ENCODE measurements around the gene REEP6.

REEP6 gene

GRCh38 chr19:1487576-1488281 is 3.3 kb upstream of the REEP6 start:
- no peaks in the 10 kb centered on the region for H3K36me3 ChIP-seq (ENCODE audit: low read depth)
- ATAC-seq (ENCODE audit: low read depth) (no peak), DNase-seq (ENCODE audit: low spot score) (no peak)
- TF ChIP-seq CTCF (IDR thresholded peaks at IDR 0.05; ENCODE audit: poor library complexity, severe bottlenecking), result no peak
- H3K27me3 ChIP-seq (ENCODE audit: insufficient read depth, poor library complexity, severe bottlenecking), result no peaks in the 10 kb centered on the region
- H3K27ac ChIP-seq (ENCODE audit: poor library complexity, severe bottlenecking), result no peak overlapping the region
- H3K9me3 ChIP-seq (ENCODE audit: severe bottlenecking), result no peaks in the 10 kb centered on the region
- H3K4me1 ChIP-seq (ENCODE audit: insufficient read depth, poor library complexity, severe bottlenecking), result no peaks in the 10 kb centered on the region
- no peak overlapping the region for H3K4me3 ChIP-seq (ENCODE audit: severe bottlenecking)

GRCh38 chr19:1488282-1488601 is 2.7 kb upstream of the REEP6 start:
- no peak overlapping the region for H3K4me3 ChIP-seq (ENCODE audit: severe bottlenecking)
- no peak for DNase-seq (ENCODE audit: low spot score)
- no peaks in the 10 kb centered on the region for H3K9me3 ChIP-seq (ENCODE audit: severe bottlenecking)
- H3K4me1 ChIP-seq (ENCODE audit: insufficient read depth, poor library complexity, severe bottlenecking), result no peaks in the 10 kb centered on the region
- TF ChIP-seq CTCF (IDR thresholded peaks at IDR 0.05; ENCODE audit: poor library complexity, severe bottlenecking), result no peak
- H3K27ac ChIP-seq (ENCODE audit: poor library complexity, severe bottlenecking), result no peak overlapping the region
- no peaks in the 10 kb centered on the region for H3K36me3 ChIP-seq (ENCODE audit: low read depth)
- H3K27me3 ChIP-seq (ENCODE audit: insufficient read depth, poor library complexity, severe bottlenecking), result no peaks in the 10 kb centered on the region
- ATAC-seq (ENCODE audit: low read depth), result no peak

- H3K36me3 ChIP-seq (ENCODE audit: low read depth), result no peaks in the 10 kb centered on the region
- ATAC-seq (ENCODE audit: low read depth) (no peak), DNase-seq (ENCODE audit: low spot score) (no peak)
- TF ChIP-seq CTCF (IDR thresholded peaks at IDR 0.05; ENCODE audit: poor library complexity, severe bottlenecking), result no peak
- no peaks in the 10 kb centered on the region for H3K9me3 ChIP-seq (ENCODE audit: severe bottlenecking)
- H3K27ac ChIP-seq (ENCODE audit: poor library complexity, severe bottlenecking), result no peak overlapping the region
- peak overlapping the region; percentile 33 for H3K4me3 ChIP-seq (ENCODE audit: severe bottlenecking)
- no peaks in the 10 kb centered on the region for H3K27me3 ChIP-seq (ENCODE audit: insufficient read depth, poor library complexity, severe bottlenecking)
- no peaks in the 10 kb centered on the region for H3K4me1 ChIP-seq (ENCODE audit: insufficient read depth, poor library complexity, severe bottlenecking)
Observed at GRCh38 chr19:1489463-1490310, 1.3 kb upstream of the REEP6 start.

- peak within 1 kb of the TSS; percentile 33 for H3K4me3 ChIP-seq (ENCODE audit: severe bottlenecking)
- H3K27ac ChIP-seq (ENCODE audit: poor library complexity, severe bottlenecking), result no peak within 1 kb of the TSS
Observed at GRCh38 chr19:1490311-1491113, 469 bp upstream of the REEP6 start, which contains the start of gene PCSK4. Gene PCSK4 (minus strand): TSS chr19:1490350. CDS start chr19:1490346, 4 bp downstream.

More at GRCh38 chr19:1490311-1491113, 469 bp upstream of the REEP6 start, which contains the start of gene PCSK4:
- H3K4me1 ChIP-seq (ENCODE audit: insufficient read depth, poor library complexity, severe bottlenecking), result no peaks in the 10 kb centered on the region
- no peaks in the 10 kb centered on the region for H3K9me3 ChIP-seq (ENCODE audit: severe bottlenecking)
- peak; percentile 91 for ATAC-seq (ENCODE audit: low read depth)
- H3K36me3 ChIP-seq (ENCODE audit: low read depth), result no peaks in the 10 kb centered on the region
- H3K27me3 ChIP-seq (ENCODE audit: insufficient read depth, poor library complexity, severe bottlenecking), result no peaks in the 10 kb centered on the region
- TF ChIP-seq CTCF (IDR thresholded peaks at IDR 0.05; ENCODE audit: poor library complexity, severe bottlenecking), result no peak
- DNase-seq (ENCODE audit: low spot score), result peak; percentile 94

All from RWPE2 (cell line).